HG03378 (cell line): ENCODE results near the gene WRAP73.

Experiments used
- ATAC-seq: cut with Tn5 transposase; IDR thresholded peaks from one replicate; pipeline ENCODE4 v1.9.1; 2021; ENCODE audit warnings: mild to moderate bottlenecking, moderate library complexity; ENCODE audit not compliant: unreplicated experiment

Gene WRAP73

GRCh38 chr1:3651026-3651929, 1.4 kb upstream of the WRAP73 start:
- no peak for ATAC-seq

- peak; percentile 6 for ATAC-seq
Measured at GRCh38 chr1:3650248-3651025, 534 bp upstream of the WRAP73 start.

- ATAC-seq = no peak
Measured at GRCh38 chr1:3646596-3646995, 3.3 kb downstream of the WRAP73 start.

- no peak for ATAC-seq
Measured at GRCh38 chr1:3645666-3646355, 4.1 kb downstream of the WRAP73 start.

- no peak for ATAC-seq
Measured at GRCh38 chr1:3645247-3645646, 4.7 kb downstream of the WRAP73 start.

GRCh38 chr1:3644273-3644672, 5.6 kb downstream of the WRAP73 start:
- ATAC-seq = no peak

GRCh38 chr1:3642919-3643675, 6.8 kb downstream of the WRAP73 start:
- no peak for ATAC-seq

- no peak for ATAC-seq
Measured at GRCh38 chr1:3641816-3642215, 8.1 kb downstream of the WRAP73 start.

- no peak for ATAC-seq
Measured at GRCh38 chr1:3641046-3641760, 8.7 kb downstream of the WRAP73 start.

- ATAC-seq = no peak
Measured at GRCh38 chr1:3640121-3640837, 9.6 kb downstream of the WRAP73 start.

GRCh38 chr1:3639397-3639911, 10.4 kb downstream of the WRAP73 start:
- no peak for ATAC-seq

GRCh38 chr1:3638676-3639075, 11.2 kb downstream of the WRAP73 start:
- ATAC-seq = no peak

- ATAC-seq = no peak
Measured at GRCh38 chr1:3638027-3638426, 11.9 kb downstream of the WRAP73 start.

GRCh38 chr1:3636531-3636930, 13.4 kb downstream of the WRAP73 start:
- no peak for ATAC-seq

GRCh38 chr1:3636080-3636479, 13.8 kb downstream of the WRAP73 start:
- no peak for ATAC-seq

GRCh38 chr1:3634059-3634800, 15.7 kb downstream of the WRAP73 start:
- ATAC-seq = no peak

- ATAC-seq = no peak
Measured at GRCh38 chr1:3633344-3634058, 16.4 kb downstream of the WRAP73 start.
